ENCODE data around the gene NFYA.

DNA sequence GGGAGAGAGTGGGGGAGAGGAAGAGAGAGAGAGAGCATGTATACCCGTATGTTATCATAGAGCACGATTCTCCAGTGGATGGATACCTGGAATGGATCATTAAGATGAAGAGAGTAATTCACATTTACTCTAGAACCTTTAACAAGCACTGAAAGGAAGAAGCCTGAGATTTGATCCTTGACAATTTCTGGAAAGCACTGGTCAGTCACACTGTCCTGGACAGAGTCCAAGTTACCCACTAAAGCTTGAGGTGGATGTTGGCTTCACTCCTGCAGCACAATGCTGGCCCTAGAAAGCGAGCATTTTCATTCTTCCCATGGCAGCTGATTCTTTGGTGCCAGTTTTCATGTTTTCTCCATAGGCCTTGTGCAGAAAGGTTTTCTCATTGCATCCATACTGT is 25.6 kb downstream of the NFYA start:
- TF ChIP-seq EZH2 (IDR thresholded peaks at IDR 0.05) = no peak
- TF ChIP-seq, protein P1, sequence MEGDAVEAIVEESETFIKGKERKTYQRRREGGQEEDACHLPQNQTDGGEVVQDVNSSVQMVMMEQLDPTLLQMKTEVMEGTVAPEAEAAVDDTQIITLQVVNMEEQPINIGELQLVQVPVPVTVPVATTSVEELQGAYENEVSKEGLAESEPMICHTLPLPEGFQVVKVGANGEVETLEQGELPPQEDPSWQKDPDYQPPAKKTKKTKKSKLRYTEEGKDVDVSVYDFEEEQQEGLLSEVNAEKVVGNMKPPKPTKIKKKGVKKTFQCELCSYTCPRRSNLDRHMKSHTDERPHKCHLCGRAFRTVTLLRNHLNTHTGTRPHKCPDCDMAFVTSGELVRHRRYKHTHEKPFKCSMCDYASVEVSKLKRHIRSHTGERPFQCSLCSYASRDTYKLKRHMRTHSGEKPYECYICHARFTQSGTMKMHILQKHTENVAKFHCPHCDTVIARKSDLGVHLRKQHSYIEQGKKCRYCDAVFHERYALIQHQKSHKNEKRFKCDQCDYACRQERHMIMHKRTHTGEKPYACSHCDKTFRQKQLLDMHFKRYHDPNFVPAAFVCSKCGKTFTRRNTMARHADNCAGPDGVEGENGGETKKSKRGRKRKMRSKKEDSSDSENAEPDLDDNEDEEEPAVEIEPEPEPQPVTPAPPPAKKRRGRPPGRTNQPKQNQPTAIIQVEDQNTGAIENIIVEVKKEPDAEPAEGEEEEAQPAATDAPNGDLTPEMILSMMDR (IDR thresholded peaks at IDR 0.05) = no peak
